ENCODE measurements around the gene ADNP.

Gene ADNP

DNA sequence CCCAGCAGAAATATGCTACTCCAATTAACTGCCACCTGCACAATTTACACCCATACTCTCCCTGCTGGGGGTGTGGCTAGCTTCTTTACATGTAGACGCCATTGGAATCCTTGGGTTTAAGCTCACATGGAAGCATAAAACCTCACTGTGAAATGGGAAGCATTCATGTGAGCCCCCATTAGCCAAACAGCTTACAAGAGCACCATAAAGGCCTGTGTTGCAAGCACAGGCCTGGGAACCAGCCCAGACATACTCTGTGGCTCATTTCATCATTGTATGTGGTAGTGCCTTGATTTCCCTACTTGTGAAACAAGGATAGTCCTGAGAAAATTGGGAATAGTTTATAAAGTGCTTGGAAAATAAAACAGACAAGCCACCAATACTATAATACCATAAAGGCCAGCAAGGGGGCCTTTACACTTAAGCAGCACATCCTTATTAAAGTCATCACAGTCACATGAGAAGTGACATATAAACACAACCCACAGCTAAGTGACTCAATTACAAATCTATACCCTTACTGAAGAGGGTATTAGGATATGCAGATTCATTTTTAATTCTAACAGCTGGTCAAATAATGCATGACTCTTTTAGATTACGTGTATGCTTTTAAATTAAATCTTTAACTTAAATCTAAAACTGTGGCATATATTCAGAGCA, 6.8 kb downstream of the ADNP start:
- Mint-ChIP-seq H3K27me3 (no peaks in the 10 kb centered on the region), H3K4me1 (peaks cover 31 to 86% of the 10 kb centered on the region in 2 donors), H3K4me3 (no peak overlapping the region), H3K36me3 (peaks cover 27 to 36% of the 10 kb centered on the region in 2 donors), H3K27ac (no peak overlapping the region), H3K9me3 (no peaks in the 10 kb centered on the region)
- no peak for ATAC-seq (replicated peaks)
- no peak for DNase-seq

DNA sequence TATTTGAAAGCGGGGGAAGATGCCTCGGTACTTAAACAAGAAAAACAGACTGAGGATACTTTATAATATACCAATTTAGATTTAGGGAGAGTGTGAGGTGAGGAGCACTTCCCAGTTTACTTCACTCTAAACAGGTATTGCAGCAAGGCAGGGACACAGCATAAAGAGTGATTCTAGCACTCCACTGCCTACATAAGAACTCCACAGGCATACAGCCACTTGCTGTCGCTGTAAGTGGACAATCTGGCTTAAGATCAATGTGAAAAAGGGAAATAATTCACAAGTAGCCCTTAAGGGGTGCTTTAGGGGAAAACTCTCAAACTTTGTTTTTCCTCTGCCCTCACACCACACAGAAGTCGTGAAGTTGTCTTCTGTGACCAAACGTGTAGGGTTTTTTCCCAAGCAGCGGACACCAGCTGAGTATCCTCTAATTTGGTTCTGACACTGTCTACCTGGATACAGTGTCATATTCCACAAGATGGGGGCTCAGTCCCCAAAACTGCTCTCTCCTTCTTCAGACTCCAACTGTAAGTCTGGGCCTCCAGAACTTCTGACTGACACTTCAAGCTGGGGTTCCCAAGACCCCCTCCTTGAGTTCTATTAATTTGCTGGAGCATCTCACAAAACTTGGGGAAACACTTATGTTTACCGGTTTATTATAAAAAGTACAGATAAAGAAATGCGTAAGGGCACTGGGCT, 9.3 kb downstream of the ADNP start:
- peaks cover 38 to 83% of the 10 kb centered on the region in 2 donors for H3K4me1 Mint-ChIP-seq
- H3K36me3 Mint-ChIP-seq, result peaks cover 25 to 33% of the 10 kb centered on the region in 2 donors
- H3K4me3 Mint-ChIP-seq, result no peak overlapping the region
- H3K27me3 Mint-ChIP-seq, result no peaks in the 10 kb centered on the region
- H3K9me3 Mint-ChIP-seq, result no peaks in the 10 kb centered on the region
- ATAC-seq (replicated peaks) (no peak), DNase-seq (no peak)
- peak overlapping the region; percentile 71 for H3K27ac Mint-ChIP-seq

DNA sequence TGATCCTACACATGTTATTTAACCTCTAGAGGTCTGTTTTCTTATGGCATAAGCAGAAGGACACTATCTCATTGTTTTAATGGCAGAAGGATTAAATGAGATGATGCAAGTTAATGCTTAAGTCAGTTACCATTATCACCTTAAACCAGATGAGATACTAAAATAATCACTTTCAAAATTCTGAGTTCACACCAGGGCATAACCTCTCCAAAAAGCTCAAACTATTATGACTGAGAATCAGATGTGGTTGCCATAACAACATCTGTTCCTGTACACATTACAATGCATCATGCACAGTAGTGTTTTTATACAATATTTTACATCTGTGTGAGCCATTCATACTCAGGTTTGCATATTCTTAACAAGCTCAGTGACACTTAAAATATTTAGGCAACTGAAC, 10.2 kb downstream of the ADNP start:
- Mint-ChIP-seq H3K4me1 (peaks cover 46 to 87% of the 10 kb centered on the region in 2 donors), H3K27me3 (no peaks in the 10 kb centered on the region), H3K9me3 (no peaks in the 10 kb centered on the region), H3K36me3 (peaks cover 31 to 38% of the 10 kb centered on the region in 2 donors), H3K27ac (no peak overlapping the region), H3K4me3 (no peak overlapping the region)
- DNase-seq (no peak), ATAC-seq (replicated peaks) (no peak)

DNA sequence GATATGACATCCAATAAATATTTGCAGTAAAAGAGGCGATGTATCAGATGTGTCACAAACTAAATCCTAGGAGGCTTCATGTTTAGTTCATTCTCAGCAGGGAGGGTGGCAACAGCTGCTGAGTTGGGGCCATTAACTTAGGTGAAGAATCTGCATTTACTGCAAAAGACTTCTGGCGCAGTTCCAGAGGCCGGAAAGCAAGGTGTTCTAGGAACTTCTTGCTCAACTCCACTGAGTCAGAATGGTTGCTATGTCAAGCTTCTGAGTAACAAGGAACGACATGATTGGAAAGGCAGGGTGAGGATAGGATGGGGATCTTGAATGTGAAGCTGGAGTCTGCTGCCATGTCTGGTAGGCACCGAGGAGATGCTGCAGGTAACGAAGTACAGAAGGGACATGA, 11.7 kb downstream of the ADNP start:
- Mint-ChIP-seq H3K36me3 (peaks cover 20 to 27% of the 10 kb centered on the region in 2 donors), H3K4me3 (no peak overlapping the region), H3K9me3 (no peaks in the 10 kb centered on the region), H3K27me3 (no peaks in the 10 kb centered on the region), H3K4me1 (peaks cover 37 to 81% of the 10 kb centered on the region in 2 donors), H3K27ac (peak overlapping the region; percentile 6)
- DNase-seq, result no peak
- no peak for ATAC-seq (replicated peaks)

DNA sequence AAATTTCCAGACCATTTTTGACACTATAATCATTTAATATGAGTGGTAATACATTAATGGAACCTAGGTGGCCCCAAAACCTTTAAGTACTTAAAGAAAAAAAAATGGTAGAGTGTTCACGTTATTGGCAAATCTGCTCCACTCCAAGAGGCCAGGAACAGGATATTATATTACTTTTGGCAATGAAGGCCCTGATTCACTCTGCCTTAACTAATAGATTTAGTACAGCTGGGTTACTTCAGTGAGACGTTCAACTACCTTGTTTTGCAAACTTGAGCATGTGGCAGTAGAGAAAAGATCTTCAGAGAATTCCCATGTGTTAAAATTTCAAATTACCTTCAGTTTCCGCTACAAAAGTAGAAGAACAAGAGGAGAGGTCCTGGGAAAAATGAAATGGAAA, 12.8 kb downstream of the ADNP start:
- Mint-ChIP-seq H3K27me3 (no peaks in the 10 kb centered on the region), H3K4me1 (peaks cover 43 to 84% of the 10 kb centered on the region in 2 donors), H3K9me3 (no peaks in the 10 kb centered on the region), H3K36me3 (peaks cover 19 to 30% of the 10 kb centered on the region in 2 donors), H3K27ac (peak overlapping the region; percentile 80), H3K4me3 (no peak overlapping the region)
- DNase-seq, result no peak
- ATAC-seq (replicated peaks), result no peak

DNA sequence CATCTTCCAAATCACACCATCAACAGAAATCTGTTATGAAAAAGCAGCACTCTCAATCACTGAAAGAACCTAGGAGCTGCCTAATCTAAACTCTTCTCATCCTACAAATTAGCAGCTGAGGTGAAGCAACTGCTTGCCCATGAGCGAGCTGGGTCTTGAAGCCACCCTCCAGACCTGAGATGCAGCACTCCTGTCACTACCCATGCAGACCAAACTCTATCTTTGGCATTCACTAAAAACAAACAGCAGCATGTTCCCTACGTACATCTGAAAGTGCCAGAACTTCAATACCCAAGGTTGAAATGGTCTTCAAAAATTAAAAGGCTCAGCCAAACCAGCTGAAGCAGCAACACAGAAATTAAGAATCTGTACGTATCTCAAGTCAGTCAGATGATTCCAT, 14.3 kb downstream of the ADNP start:
- peak overlapping the region; percentile 65 for H3K27ac Mint-ChIP-seq
- no peaks in the 10 kb centered on the region for H3K27me3 Mint-ChIP-seq
- peaks cover 44 to 80% of the 10 kb centered on the region in 2 donors for H3K4me1 Mint-ChIP-seq
- ATAC-seq (replicated peaks) (no peak), DNase-seq (no peak)
- no peaks in the 10 kb centered on the region for H3K9me3 Mint-ChIP-seq
- H3K4me3 Mint-ChIP-seq, result peak overlapping the region; percentile 27 to 28
- peaks cover 19 to 33% of the 10 kb centered on the region in 2 donors for H3K36me3 Mint-ChIP-seq

DNA sequence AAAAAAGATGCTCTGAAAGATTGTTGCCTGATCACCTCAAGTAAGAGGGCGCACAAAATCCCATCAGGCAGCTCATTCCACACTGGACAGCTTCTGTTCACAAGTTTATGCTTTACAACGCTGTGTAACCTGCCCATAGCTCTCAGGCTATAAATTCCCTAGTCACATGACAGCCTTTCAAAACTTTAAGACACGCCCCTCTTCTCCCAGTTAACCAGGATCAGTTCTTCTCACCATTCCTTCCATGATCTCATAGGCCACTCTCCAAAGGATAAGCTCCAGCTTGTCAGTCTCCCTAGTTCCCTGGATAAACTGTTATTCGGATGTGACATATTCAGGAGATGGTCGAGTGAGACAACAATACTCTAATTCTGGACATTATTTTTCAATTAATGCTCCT, 15.0 kb downstream of the ADNP start:
- ATAC-seq (replicated peaks) (no peak), DNase-seq (no peak)
- Mint-ChIP-seq H3K4me3 (no peak overlapping the region), H3K36me3 (peaks cover 21 to 36% of the 10 kb centered on the region in 2 donors), H3K4me1 (peaks cover 47 to 80% of the 10 kb centered on the region in 2 donors), H3K27me3 (no peaks in the 10 kb centered on the region), H3K27ac (no peak overlapping the region), H3K9me3 (no peaks in the 10 kb centered on the region)

DNA sequence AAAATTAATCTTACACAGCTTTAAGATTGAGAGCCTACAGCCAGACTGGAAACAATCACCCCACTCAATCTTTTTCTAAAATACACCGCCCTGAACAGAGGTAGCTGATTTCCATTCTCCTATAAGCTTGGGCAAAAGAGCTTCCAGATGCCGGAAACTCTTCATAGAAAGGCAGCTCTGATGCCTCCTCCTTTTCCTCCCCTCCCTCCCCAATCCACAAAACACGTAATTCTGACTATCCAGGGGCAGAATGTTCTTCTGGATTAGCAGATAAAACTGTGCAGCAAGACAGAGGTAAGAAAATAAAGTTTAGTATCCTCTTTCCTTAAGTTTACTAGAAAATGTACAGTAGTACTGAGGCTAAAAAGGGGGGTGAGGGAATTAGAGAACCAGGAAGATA, 15.8 kb downstream of the ADNP start:
- Mint-ChIP-seq H3K27me3 (no peaks in the 10 kb centered on the region), H3K4me3 (no peak overlapping the region), H3K36me3 (peaks cover 22 to 38% of the 10 kb centered on the region in 2 donors), H3K9me3 (no peaks in the 10 kb centered on the region), H3K27ac (no peak overlapping the region), H3K4me1 (peaks cover 51 to 80% of the 10 kb centered on the region in 2 donors)
- DNase-seq (no peak), ATAC-seq (replicated peaks) (no peak)

DNA sequence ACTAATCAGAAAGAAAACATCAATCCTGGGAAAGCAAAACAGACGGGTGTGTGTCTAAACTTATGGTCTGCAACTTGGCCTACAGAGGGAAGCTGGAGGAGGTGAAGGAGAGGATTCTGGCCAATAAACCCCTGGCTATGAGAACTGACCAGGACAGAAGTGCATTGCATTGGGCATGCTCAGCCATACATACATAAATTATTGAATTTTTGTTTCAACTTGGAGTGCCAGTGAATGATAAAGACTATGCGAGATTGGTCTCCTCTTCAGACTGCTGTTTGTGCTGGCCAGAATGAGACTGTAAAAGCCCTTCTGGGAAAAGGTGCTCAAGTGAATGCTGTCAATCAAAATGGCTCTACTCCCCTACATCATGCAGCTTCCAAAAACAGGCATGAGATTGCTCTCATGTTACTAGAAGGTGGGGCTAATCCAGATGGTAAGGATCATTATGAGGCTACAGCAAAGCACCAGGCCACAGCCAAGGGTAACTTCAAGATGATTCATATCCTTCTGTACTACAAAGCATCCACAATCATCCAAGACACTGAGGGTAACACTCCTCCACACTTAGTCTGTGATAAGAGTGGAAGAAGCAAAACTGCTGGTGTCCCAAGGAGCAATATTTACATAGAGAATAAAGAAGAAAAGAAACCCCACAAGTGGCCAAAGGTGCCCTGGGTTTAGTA, 17.4 kb downstream of the ADNP start:
- no peaks in the 10 kb centered on the region for H3K27me3 Mint-ChIP-seq
- ATAC-seq (replicated peaks), result peak in 1 of 2 donors; percentile 57
- H3K4me1 Mint-ChIP-seq, result peaks cover 51 to 77% of the 10 kb centered on the region in 2 donors
- no peak for DNase-seq
- H3K36me3 Mint-ChIP-seq, result peaks cover 23 to 40% of the 10 kb centered on the region in 2 donors
- no peak overlapping the region for H3K4me3 Mint-ChIP-seq
- no peaks in the 10 kb centered on the region for H3K9me3 Mint-ChIP-seq
- H3K27ac Mint-ChIP-seq, result no peak overlapping the region

DNA sequence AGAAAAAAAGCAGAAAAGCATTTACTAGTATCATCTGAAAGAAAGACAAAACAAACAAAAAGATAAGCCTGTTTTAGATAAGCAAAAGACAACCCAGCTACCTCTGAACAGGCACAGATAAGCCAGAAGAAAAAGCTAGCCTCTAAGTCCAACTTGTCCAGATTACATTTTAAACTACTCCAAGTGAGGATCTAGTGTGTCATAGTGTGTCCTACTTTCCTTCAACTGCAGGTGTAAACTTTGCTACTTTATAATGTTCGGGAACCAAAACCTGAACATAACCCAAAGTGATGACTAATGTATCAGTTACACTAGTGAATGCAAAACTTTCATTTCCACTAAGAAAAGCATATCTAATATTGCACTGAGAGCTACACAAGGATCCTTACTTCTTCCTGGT, 19.5 kb downstream of the ADNP start:
- peaks cover 37 to 70% of the 10 kb centered on the region in 2 donors for H3K4me1 Mint-ChIP-seq
- DNase-seq (no peak), ATAC-seq (replicated peaks) (peak; percentile 25 to 51)
- peak overlapping the region; percentile 47 for H3K27ac Mint-ChIP-seq
- H3K27me3 Mint-ChIP-seq, result no peaks in the 10 kb centered on the region
- H3K36me3 Mint-ChIP-seq, result peaks cover 17 to 36% of the 10 kb centered on the region in 2 donors
- no peak overlapping the region for H3K4me3 Mint-ChIP-seq
- no peaks in the 10 kb centered on the region for H3K9me3 Mint-ChIP-seq

DNA sequence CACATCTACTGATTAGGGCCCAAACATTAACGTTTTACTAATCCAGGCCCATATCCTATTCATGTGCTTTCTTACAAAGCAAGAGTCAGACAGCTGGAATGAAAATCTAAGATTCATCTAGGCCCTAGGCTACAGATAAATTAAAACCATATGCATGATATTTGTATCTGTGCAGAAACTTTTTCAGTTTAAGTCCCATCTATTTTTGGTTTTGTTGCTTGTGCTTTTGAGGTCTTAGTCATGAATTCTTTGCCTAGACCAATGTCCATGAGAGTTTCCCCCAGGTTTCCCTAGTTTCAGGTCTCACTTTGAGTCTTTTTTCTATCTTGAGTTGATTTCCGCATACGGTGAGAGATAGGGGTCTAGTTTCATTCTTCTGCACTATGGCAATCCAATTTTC, 20.2 kb downstream of the ADNP start:
- no peaks in the 10 kb centered on the region for H3K27me3 Mint-ChIP-seq
- no peak overlapping the region for H3K4me3 Mint-ChIP-seq
- H3K9me3 Mint-ChIP-seq, result no peaks in the 10 kb centered on the region
- no peak for DNase-seq
- ATAC-seq (replicated peaks), result no peak
- peak overlapping the region; percentile 47 for H3K27ac Mint-ChIP-seq
- peaks cover 13 to 31% of the 10 kb centered on the region in 2 donors for H3K36me3 Mint-ChIP-seq
- H3K4me1 Mint-ChIP-seq, result peaks cover 32 to 67% of the 10 kb centered on the region in 2 donors

DNA sequence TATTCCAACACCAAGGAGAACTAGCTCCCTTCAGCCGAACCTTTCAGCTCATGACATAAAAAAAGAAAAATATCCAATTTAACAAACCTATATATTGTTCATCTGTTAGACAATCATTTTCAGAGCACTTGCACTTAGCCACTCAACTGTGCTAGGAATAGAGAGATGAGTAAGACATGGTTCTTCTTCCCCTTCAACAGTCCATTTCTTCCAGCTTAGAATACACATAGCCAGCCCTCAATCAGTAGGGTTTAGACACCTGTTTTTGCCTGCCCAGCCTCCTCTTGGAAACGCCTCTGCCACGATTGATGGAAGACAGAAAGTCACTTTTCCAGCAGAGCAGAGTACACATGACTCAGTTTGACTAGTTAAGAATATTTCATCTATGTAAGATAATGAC, 21.8 kb downstream of the ADNP start:
- no peaks in the 10 kb centered on the region for H3K9me3 Mint-ChIP-seq
- peaks cover 33 to 67% of the 10 kb centered on the region in 2 donors for H3K4me1 Mint-ChIP-seq
- DNase-seq (no peak), ATAC-seq (replicated peaks) (peak; percentile 53 to 72)
- peaks cover 13 to 31% of the 10 kb centered on the region in 2 donors for H3K36me3 Mint-ChIP-seq
- H3K4me3 Mint-ChIP-seq, result no peak overlapping the region
- H3K27ac Mint-ChIP-seq, result peak overlapping the region; percentile 73
- H3K27me3 Mint-ChIP-seq, result no peaks in the 10 kb centered on the region

DNA sequence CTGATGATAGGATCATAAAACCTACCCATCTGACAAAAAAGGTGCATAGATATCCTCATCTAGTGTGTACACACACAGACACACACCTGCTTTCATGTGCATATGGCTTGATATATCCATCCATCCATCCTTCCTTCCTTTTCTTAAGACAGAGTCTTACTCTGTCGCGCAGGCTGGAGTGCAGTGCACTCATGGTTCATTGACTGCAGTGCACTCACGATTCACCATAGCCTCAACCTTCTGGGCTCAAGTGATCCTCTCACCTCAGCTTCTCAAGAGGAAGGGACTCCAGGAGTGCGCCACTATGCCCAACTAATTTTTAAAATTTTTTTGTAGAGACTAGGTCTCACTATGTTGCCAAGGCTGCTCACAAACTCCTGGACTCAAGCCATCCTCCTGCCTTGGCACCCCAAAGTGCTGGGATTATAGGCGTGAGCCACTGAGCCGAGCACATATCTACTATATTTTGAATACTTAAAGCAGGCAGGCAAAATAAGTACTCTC, 27.1 kb downstream of the ADNP start:
- H3K27me3 Mint-ChIP-seq, result no peaks in the 10 kb centered on the region
- H3K4me1 Mint-ChIP-seq, result peaks cover 19 to 56% of the 10 kb centered on the region in 2 donors
- H3K4me3 Mint-ChIP-seq, result no peak overlapping the region
- no peaks in the 10 kb centered on the region for H3K9me3 Mint-ChIP-seq
- H3K27ac Mint-ChIP-seq, result peak overlapping the region; percentile 84
- ATAC-seq (replicated peaks) (peak in 1 of 2 donors; percentile 34), DNase-seq (no peak)
- H3K36me3 Mint-ChIP-seq, result peaks cover 15 to 23% of the 10 kb centered on the region in 2 donors

DNA sequence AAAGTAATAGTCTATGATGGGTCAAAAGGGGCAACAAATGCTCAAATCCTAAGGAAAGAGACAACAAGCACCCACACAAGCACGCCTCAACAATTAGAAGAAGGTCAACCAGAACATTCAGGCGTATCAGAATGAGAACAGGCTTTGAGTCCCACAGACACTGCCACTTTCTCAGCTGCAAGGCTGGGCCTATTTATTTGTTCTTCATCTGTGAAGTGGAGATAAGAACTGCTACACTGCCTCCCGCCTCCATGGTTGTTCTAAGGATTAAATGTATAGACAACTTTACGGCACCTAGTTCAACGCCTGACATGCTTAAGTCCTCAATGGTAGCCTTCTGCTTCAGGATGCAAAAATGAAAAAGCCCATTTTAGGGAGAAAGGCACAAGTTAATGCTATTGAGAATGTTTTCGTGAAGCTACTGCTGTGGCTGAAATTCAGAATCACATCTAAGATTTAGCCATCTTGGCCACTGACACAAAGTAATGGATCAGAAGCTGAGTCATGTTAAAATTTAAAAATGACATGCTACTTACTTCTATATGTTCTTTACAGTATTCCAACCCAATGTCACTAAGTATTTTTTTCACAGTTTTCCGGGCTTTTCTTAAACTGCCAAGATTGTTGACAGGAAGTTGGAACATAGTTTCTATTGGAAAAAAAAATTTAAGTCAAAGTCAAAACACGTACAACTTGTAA, 27.7 kb downstream of the ADNP start:
- Mint-ChIP-seq H3K9me3 (no peaks in the 10 kb centered on the region), H3K4me3 (peak overlapping the region in 1 of 2 donors; percentile 16), H3K36me3 (peaks cover 15 to 24% of the 10 kb centered on the region in 2 donors), H3K27me3 (no peaks in the 10 kb centered on the region), H3K4me1 (peaks cover 19 to 56% of the 10 kb centered on the region in 2 donors), H3K27ac (peak overlapping the region; percentile 84)
- ATAC-seq (replicated peaks) (no peak), DNase-seq (no peak)
